Measurements from ENCODE around the gene IL18BP. TPM values are rescaled to one million over a fixed set of nuclear protein-coding genes. Genes with fewer than 3 reads are reported as not detected.

The IL18BP gene
- total and polyA plus RNA-seq, 2 donors (not counting 3 experiments of a cell fraction or from before 2014, with no cell fraction given), result 12.9 to 20.1 TPM

DNA sequence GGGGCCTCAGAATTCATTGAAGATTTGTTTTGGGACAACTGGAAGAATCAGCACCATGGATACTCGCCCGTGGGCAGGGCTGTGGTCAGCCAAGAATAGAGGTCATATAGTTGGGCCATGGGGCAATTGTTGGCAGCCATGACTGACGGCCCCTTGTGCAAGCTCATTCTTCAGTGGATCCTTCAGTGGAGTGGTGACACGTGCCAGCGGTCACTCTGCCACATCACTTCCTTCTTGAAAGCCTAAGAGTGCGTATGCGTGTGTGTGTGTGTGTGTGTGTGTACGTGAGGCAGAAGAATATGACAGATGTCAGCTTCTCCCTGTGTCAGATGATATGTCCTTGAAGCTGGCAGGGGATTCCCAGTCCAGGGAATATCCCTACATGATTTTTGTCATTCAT lies 1.8 kb upstream of the IL18BP start:
- H3K4me2 ChIP-seq (ENCODE audit: insufficient read depth, low read length), result no peak overlapping the region
- FAIRE-seq, result peak; percentile 18

More for the DNA sequence above, 1.8 kb upstream of the IL18BP start:
- ChIA-PET CTCF (no interaction called here), POLR2A (interaction anchor here (0.5 kb wide), 1 partner anchor 209 kb away, joined by 3 read pairs; no protein-coding TSS in a partner anchor)
- TSS peak; percentile 18 for BruUV-seq (replicated peaks)
- Histone ChIP-seq H3K4me1 (ENCODE audit: control insufficient read depth, extremely low read depth, insufficient read depth, low read length) (peaks cover 8% of the 10 kb centered on the region), H2AFZ (ENCODE audit: low read depth, low read length) (no peak overlapping the region), H3K79me2 (ENCODE audit: control insufficient read depth, insufficient read depth, low read length) (peaks cover 8% of the 10 kb centered on the region), H3K27ac (ENCODE audit: insufficient read depth, low read depth, low read length) (no peak overlapping the region), H3K4me3 (replicated peaks in 1 of 3; ENCODE audit: insufficient read depth in 1 of 3, low read depth in 1 of 3, low read length in 3 of 3) (no peak overlapping the region), H3K9me1 (replicated peaks; ENCODE audit: control insufficient read depth, extremely low read depth, insufficient read depth, low read length) (no peaks in the 10 kb centered on the region), H3K27me3 (ENCODE audit: control insufficient read depth in 2 of 2, insufficient read depth in 2 of 2, low read length in 2 of 2) (no peaks in the 10 kb centered on the region), H4K20me1 (replicated peaks; ENCODE audit: control insufficient read depth, extremely low read depth, insufficient read depth, low read length) (no peaks in the 10 kb centered on the region), H3K36me3 (ENCODE audit: control insufficient read depth in 2 of 2, extremely low read depth in 1 of 2, insufficient read depth in 2 of 2, low read length in 2 of 2) (peaks cover 0 to 22% of the 10 kb centered on the region in 2 experiments), H3K9ac (replicated peaks; ENCODE audit: extremely low read depth, insufficient read depth, low read length) (no peak overlapping the region), H3K9me3 (replicated peaks; ENCODE audit: control insufficient read depth, insufficient read depth, low read length) (no peaks in the 10 kb centered on the region)
- DNase-seq (ENCODE audit: low read depth, low spot score), result no peak
- TF ChIP-seq POLR2AphosphoS5 (IDR thresholded peaks at IDR 0.05; ENCODE audit: insufficient read depth, low read depth, low read length) (no peak), GATA2 (IDR thresholded peaks at IDR 0.05; ENCODE audit: insufficient read depth, insufficient read length, low read depth, low read length) (no peak), MAX (IDR thresholded peaks at IDR 0.05; ENCODE audit: insufficient read depth, insufficient read length) (no peak), FOS (IDR thresholded peaks at IDR 0.05; ENCODE audit: borderline replicate concordance, insufficient read depth, low read length) (no peak), POLR2A (IDR thresholded peaks at IDR 0.05; ENCODE audit: low read depth, low read length) (no peak), EZH2 (IDR thresholded peaks at IDR 0.05; ENCODE audit: borderline replicate concordance, low read depth, low read length, severe bottlenecking) (no peak), MYC (IDR thresholded peaks at IDR 0.05; ENCODE audit: low read depth, low read length) (no peak), JUN (IDR thresholded peaks at IDR 0.05; ENCODE audit: borderline replicate concordance, insufficient read depth, insufficient read length, low read depth) (no peak)
- TF ChIP-seq, protein P1, sequence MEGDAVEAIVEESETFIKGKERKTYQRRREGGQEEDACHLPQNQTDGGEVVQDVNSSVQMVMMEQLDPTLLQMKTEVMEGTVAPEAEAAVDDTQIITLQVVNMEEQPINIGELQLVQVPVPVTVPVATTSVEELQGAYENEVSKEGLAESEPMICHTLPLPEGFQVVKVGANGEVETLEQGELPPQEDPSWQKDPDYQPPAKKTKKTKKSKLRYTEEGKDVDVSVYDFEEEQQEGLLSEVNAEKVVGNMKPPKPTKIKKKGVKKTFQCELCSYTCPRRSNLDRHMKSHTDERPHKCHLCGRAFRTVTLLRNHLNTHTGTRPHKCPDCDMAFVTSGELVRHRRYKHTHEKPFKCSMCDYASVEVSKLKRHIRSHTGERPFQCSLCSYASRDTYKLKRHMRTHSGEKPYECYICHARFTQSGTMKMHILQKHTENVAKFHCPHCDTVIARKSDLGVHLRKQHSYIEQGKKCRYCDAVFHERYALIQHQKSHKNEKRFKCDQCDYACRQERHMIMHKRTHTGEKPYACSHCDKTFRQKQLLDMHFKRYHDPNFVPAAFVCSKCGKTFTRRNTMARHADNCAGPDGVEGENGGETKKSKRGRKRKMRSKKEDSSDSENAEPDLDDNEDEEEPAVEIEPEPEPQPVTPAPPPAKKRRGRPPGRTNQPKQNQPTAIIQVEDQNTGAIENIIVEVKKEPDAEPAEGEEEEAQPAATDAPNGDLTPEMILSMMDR (IDR thresholded peaks at IDR 0.05; ENCODE audit: extremely low read depth in 1 of 2, insufficient read depth in 1 of 2, low read depth in 1 of 2, low read length in 2 of 2), result no peak
- intact Hi-C loops (cut with micrococcal nuclease), result no loop called here
- dilution Hi-C loops (cut with MboI; ENCODE audit: extremely low pct_ligation_motif_present, low sequenced_read_pairs), result no loop called here
